Uterus (tissue), 2 donors: ENCODE data around the gene TEX11.

Experiments
- POLR2A ChIP-seq, 2 donors: fragments of 450-650 bp; IDR thresholded peaks; one replicate each; pipeline ENCODE4 v1.6.1; 2016; ENCODE audit warnings: antibody characterized with exemption in 2 of 2, mild to moderate bottlenecking in 1 of 2, moderate library complexity in 1 of 2
- TF ChIP-seq, protein P1 (sequence below), 4 experiments: fragments of 200-600 bp in 2 of 4; fragments of 450-650 bp in 2 of 4; sonication (generic) in 2 of 4; IDR thresholded peaks; one replicate each; pipeline ENCODE4 v1.5.1; 2016 to 2019; ENCODE audit warnings: antibody characterized with exemption in 4 of 4, mild to moderate bottlenecking in 2 of 4, moderate library complexity in 1 of 4

DNA sequence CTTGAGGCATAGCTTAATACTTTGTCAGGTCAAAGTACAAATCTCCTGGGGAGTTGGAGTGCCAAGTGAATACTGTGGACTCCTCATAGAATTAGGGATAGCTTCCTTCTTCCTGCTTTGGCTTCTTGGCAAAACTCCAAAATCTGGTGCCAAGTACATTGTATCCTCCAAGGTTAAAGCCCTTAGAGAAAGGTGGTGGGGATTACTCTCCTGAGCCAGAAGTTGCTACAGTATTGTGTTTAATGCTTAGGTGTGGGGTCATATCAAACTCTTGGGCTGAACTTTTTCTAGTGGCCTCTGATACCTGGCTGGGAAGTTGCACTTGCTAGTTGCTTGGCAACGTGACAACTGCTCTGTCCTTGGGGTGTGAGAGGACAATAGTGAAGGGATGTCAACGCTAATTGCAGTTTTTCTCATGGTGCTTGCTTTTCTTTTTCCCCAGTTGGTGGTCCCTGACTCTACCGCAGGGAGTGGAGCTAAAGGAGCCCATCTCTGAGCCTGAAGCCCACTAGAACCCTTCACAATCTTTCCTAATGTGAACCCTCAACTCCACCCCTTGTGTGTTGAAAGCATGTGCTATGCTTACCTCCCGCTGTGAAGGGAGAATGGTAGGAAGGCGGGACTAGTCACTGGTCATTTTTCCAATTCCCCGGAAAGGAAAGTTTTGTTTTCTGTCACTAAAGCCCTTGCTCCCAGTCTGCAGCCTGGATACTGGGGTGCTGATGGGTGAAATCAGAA is 428.4 kb downstream of the TEX11 start:
- TF ChIP-seq, protein P1, sequence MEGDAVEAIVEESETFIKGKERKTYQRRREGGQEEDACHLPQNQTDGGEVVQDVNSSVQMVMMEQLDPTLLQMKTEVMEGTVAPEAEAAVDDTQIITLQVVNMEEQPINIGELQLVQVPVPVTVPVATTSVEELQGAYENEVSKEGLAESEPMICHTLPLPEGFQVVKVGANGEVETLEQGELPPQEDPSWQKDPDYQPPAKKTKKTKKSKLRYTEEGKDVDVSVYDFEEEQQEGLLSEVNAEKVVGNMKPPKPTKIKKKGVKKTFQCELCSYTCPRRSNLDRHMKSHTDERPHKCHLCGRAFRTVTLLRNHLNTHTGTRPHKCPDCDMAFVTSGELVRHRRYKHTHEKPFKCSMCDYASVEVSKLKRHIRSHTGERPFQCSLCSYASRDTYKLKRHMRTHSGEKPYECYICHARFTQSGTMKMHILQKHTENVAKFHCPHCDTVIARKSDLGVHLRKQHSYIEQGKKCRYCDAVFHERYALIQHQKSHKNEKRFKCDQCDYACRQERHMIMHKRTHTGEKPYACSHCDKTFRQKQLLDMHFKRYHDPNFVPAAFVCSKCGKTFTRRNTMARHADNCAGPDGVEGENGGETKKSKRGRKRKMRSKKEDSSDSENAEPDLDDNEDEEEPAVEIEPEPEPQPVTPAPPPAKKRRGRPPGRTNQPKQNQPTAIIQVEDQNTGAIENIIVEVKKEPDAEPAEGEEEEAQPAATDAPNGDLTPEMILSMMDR (IDR thresholded peaks at IDR 0.05), result no peak
- TF ChIP-seq POLR2A (IDR thresholded peaks at IDR 0.05), result no peak
